HG02840 (cell line): ENCODE measurements around the gene STX1B.
"Not testable (repeated sequence)": the region's sequence is repeated elsewhere in the genome, so short reads cannot be mapped to it uniquely, and the experiment has no call there.

Experiments
- ATAC-seq: cut with Tn5 transposase; IDR thresholded peaks from one replicate; pipeline ENCODE4 v1.9.1; 2021; ENCODE audit warnings: mild to moderate bottlenecking, moderate library complexity, moderate number of reproducible peaks; ENCODE audit not compliant: unreplicated experiment, low FRiP score

STX1B gene

DNA sequence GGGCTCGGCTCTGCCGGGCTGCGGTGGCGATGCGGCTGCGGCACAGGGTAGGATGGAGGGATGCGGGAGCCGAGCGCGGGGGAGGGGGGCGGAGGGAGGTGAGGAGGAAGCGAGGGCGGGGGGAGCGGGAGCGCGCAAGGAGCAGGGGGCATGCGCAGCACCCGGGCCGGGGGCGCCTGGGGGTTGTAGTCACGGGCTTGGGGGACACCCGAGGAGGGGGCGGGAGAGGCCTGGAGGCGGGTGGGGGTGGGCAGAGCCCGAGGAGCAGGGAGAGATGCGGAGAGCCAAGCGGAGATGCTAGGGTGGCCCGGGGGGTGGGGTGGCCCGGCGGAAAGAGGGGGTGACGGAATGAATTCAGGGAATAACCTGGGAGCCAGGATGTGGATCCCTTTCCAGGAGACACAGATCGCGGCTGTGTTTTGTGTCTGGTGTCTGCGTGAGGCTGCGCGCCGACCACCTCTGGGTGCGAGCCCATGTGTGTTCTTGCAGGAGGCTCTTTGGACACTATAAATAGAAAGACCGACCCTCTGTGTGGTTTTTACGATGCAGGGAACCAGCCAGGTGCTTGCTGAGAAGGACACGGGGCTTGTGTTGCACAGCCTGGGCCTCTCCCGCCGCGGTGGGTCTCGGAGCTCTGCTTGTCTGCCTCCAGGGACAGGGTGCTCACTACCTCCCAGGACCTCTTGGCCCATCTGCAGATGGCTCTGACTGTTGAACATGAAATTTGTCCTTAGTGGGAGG, at the start of gene STX1B:
STX1B (minus strand) TSS at position 54 of the 741 bp plus-strand sequence. CDS start 242 bp downstream, outside the sequence.
- no peak for ATAC-seq

DNA sequence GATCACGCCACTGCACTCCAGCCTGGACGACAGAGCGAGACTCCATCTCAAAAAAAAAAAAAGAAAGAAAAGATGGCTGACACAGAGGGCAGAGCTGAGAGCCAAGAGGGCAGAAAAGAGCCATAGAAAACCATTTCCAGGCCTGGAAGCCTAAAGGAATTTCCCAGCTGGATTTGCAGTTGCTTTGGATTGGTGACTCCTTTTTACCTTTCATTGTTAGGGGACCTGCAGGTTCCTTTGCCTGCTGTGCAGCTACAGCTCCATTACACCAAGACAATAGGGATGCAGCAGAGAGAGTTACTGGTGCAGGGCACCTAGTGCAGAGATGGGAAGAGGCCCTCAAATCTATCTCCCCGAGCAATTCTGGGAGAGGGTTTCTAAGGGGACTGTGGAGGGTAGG, 45.2 kb upstream of the STX1B start:
- no peak for ATAC-seq

- ATAC-seq, result no peak
These were observed 41.7 kb upstream of the STX1B start for GRCh38 chr16:31052114-31052513.

DNA sequence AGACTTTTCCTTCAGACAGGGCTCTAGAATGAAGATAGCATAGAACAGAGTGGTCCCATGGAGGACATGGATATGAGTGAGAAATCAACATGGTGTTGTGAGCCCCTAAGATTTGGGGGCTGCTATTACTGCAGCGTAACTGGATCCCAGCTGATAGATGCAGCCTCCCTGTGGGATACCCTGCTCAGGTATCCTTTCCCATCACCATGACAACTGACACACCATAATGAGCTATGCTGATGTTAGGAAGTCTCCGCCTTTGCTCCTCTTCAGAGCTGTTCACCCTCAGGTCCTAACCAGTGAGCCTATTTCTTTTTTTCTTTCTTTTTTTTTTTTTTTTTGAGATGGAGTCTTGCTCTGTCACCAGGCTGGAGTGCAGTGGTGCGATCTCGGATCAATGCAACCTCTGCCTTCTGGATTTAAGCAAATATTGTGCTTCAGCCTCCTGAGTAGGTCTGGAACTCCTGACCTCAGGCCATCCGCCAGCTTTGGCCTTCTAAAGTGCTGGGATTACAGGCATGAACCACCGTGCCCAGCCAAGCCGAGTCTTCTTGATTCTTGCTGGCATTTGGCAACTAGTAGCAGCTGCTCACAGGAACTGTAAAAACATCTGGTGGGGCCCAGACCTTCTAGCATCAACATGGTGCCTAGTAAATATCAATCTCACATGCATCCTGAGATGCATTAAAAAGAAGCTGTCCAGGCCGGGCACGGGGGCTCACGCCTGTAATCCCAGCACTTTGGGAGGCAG, 40.0 kb upstream of the STX1B start:
- ATAC-seq, result no peak

GRCh38 chr16:31043898-31044481, 33.6 kb upstream of the STX1B start:
- no peak for ATAC-seq

- ATAC-seq, result no peak
These were observed 32.9 kb upstream of the STX1B start for GRCh38 chr16:31043352-31043751.

DNA sequence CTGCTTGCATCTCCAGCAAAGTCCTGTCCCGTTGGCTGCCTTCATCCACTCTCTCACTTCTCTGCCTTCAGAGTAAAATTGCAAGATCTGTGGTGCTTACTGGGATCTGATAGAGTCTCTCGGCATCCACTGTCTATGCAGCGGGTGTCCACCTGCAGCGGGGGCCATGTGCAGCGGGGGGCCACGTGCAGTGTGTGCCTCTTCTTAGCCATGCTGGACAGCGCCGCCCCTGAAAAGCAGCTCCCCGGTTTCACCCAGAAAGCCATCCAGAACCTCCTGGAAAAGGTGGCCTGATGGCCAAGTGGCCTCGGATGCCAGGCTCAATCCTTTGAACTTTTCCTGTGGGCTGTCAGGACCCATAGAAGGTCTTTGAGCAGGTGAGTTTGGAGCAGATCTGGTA, 32.4 kb upstream of the STX1B start:
- ATAC-seq, result no peak

GRCh38 chr16:31038993-31039392, 28.6 kb upstream of the STX1B start:
- no peak for ATAC-seq

DNA sequence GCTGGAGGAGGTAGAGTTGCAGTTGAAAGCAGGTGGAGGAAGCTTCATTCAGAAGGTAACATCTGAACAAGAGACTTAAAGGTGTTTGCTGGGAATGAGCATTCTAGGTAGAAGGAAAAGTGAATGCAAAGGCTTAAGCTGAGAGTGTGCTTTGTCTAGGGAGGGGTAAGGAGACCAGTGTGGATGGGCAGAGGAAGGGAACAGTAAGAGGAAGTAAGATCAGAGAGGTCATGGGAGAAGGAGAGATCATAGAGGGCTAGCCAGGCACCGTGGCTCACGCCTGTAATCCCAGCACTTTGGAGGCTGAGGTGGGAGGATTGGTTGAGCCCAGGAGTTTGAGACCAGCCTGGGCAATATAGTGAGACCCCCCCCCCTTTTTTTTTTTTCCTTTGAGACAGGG, 26.3 kb upstream of the STX1B start:
- no peak for ATAC-seq

DNA sequence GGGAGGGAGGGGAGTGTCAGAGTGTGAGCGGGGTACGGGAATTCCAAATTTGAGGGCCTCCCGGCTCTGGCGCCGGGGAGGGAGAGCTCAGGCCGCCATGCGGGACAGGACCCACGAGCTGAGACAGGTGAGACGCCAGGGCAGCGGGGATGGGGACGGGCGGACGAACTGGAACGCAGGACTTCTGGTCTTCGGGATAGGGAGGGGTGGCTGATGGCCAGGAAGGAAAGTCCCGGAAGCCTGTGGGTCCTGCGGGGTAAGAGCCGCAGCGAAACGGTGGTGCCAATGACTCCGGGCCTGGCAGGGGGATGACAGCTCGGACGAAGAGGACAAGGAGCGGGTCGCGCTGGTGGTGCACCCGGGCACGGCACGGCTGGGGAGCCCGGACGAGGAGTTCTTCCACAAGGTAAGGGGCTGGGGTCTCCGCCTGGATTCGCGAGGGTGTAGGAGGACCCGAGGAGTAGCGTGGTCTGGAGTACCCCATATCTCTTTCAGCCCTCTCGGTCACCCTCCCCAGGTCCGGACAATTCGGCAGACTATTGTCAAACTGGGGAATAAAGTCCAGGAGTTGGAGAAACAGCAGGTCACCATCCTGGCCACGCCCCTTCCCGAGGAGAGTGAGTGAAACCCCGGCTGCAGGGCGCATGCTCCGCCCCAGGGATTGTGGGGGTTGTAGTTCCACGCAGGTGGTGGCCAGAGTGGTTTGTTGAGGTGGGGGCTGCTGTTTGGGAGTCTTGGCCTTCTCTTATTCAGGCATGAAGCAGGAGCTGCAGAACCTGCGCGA, 23.5 kb upstream of the STX1B start:
- peak; percentile 37 for ATAC-seq

DNA sequence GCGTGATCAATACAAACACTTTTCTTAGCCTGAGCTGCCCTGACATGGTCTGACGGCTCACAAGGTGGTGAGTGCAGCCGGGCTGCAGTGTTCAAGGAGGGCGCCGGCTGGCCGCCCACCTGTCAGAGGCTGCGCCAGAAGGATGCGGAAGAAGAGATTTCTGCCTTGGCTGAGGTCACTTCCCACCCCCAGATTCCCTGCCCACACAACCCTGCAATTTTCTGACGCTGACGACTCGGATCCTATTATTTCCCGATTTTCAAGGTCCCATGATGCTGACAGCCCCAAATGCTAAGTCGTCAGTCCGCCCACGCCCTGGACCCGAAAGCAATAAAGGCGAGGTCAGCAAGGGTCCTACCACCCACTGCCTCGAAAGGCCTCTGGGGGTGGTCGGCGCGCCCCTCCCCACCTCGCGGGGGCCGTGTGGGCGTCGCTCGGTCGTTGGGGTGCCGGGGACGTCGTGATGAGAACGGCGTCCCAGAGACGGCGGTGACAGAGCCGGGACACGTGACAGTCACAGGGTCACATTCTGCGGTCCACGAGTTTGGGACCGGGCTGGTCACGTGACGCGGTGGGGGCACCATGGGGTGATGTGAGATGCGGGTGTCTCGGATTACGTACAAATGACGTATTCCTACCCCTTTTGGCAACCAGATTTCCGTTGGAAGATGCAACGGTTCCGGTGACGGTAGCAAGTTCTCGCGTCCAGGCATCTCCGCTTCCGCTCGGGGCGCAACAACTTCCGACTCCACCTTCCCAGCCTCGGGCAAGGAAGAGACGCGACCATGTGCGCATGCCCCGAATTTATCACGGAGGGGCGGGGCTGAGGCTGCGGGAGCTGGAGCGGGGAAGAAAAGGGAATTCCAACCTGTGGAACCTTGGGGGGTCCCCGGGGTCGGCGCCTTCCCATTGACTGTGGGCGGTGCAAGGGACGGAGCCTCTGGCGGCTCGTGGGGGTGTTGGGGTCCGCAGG, 22.6 kb upstream of the STX1B start, which contains the start of gene STX4:
STX4 (plus strand) TSS at position 823 of the 973 bp plus-strand sequence. CDS start 248 bp downstream, outside the sequence.
- peak; percentile 89 for ATAC-seq

DNA sequence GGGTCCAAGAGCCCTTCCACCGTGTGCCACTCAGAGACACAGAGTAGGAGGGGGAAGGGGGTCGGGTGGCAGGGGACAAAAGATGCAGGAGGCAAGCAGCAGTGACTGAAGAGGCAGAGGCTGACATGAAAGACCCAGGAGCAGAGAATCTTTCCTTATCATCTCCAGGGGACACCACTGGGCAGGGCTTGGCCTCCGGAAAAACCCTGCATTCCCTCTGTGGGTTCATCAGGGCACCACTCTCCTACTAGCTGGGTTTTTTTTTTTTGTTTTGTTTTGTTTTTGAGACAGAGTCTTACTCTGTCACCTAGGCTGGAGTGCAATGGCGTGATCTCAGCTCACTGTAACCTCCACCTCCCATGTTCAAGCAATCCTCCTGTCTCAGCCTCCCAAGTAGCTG, 20.8 kb upstream of the STX1B start:
- no peak for ATAC-seq

DNA sequence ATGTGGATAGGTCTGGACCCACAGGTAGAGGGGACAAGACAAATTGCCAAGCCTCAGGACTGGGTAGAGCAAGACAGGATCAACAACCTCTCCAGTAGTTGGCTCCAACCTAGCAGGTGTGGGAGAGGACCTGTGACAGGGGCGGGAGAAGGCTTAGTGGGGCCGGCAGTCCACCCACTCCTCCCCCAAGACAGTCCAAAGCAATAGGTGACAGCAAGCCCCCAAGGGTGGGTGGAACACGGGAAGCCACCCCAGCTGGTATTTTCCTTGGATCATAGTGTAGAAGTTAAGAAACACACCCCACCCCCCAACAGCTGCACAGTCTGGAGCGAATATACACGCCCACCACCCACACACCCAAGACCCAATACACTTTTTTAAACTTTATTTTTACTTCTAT, 18.8 kb upstream of the STX1B start:
- ATAC-seq, result no peak

GRCh38 chr16:31025339-31025738, 14.9 kb upstream of the STX1B start:
- no peak for ATAC-seq

DNA sequence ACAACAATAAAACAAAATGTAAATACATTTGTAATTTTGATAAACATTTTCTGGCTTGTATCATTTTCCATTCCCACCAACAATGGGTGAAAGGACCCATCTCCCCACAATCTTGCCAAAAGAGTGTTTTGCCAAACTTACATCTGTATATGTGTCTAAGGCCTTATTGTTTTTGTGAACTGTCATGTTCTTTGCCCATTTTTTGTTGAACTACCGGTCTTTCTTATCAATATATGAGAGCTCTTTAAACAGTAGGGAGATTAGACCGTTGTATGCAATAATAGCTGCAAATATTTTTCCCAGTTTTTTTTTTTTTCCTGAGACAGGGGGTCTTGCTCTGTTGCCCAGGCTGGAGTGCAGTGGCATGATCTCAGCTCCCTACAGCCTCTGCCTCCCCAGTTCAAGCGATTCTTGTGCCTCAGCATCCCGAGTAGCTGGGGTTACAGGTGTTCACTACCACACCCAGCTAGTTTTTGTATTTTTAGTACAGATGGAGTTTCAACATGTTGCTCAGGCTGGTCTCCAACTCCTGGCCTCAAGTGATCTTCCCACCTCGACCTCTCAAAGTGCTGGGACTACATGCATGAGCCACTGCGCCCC, 13.3 kb upstream of the STX1B start:
- ATAC-seq, result no peak

GRCh38 chr16:31023252-31023602, 12.8 kb upstream of the STX1B start:
- no peak for ATAC-seq

DNA sequence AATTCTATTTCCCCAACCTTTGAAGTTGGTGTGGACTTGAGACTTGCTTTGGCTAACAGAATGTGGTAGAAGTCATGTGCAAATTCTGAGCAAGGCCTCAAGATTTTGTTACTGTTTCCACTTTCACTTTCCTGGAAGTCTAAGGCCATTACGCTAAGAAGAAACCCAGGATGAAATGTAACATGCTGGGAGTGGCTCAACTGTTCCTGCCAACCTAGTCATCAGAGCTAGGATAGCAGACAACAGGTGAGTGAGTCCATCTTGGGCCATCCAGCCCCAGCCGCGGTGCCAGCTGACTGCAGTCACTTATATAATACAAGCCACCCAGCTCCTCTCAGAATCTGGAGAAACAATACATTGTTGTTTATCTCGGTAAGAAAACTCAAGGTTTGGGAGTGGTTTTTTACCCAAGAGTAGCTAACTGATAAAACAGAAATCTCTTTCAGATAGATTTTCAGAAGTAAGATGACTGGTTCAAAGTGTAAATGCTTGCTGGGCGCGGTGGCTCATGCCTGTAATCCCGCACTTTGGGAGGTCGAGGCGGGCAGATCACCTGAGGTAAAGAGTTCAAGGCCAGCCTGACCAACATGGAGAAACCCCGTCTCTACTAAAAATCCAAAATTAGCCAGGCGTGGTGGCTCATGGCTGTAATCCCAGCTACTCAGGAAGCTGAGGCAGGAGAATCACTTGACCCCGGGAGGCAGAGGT, 12.3 kb upstream of the STX1B start:
- no peak for ATAC-seq

- no peak for ATAC-seq
These were observed 10.1 kb upstream of the STX1B start for GRCh38 chr16:31020536-31020935.

- ATAC-seq, result not testable (repeated sequence)
These were observed 7.3 kb upstream of the STX1B start for GRCh38 chr16:31017756-31018155.
